ENCODE data around the gene PDE7B.

DNA sequence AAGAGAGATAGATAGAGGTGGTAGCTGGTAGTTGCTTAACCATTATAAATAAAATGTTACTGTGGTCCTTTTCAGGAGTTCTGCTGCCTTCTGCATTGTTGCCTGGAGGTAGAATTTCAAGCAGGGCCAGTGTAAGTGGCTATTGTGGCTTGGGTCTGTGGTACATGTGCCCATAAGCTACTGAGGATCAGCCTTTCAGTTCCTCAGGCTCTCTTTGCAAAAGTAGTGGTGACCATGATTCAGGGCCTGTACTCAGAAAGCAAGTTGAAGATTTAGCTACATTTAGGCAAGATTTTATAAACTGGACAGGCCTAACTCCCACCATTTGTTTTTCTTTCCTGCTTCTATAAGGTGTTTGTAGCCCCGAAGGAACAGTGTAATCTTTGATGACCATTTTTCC lies 199.0 kb downstream of the PDE7B start:
- no peak for TF ChIP-seq CTCF (IDR thresholded peaks at IDR 0.05 in 8 of 11, conservative IDR thresholded peaks at IDR 0.05 in 3 of 11)
- no peak for TF ChIP-seq POLR2A (IDR thresholded peaks at IDR 0.05)
- TF ChIP-seq POLR2AphosphoS5 (IDR thresholded peaks at IDR 0.05), result no peak
